Effector memory CD8-positive, alpha-beta T cell (primary cell): Measurements from ENCODE around the gene PAX6.

Source experiments
- ATAC-seq: fragments of 150-1000 bp; cut with Tn5 transposase; replicated peaks from 2 replicates; pipeline ENCODE4 v1.10.0; 2021; ENCODE audit warnings: mild to moderate bottlenecking, moderate library complexity
- DNase-seq, 3 experiments: peaks; one replicate each; pipeline ENCODE4 v3.0.0; 2021
- H3K27ac Mint-ChIP-seq, 2 donors: one replicate each; pipeline ENCODE4 v1.8.0; 2022; ENCODE audit warnings: mild to moderate bottlenecking in 2 of 2, mixed read lengths in 2 of 2, moderate library complexity in 2 of 2
- H3K27me3 Mint-ChIP-seq, 2 donors: one replicate each; pipeline ENCODE4 v1.8.0; 2022; ENCODE audit warnings: mixed read lengths in 2 of 2
- H3K36me3 Mint-ChIP-seq: one replicate; pipeline ENCODE4 v1.8.0; 2022; ENCODE audit warnings: mild to moderate bottlenecking, moderate library complexity, mixed read lengths; ENCODE audit not compliant: insufficient read depth
- H3K4me1 Mint-ChIP-seq, 2 donors: one replicate each; pipeline ENCODE4 v1.8.0; 2022; ENCODE audit warnings: low read depth in 2 of 2, mixed read lengths in 2 of 2
- H3K4me3 Mint-ChIP-seq, 2 donors: one replicate each; pipeline ENCODE4 v1.8.0; 2022; ENCODE audit warnings: mild to moderate bottlenecking in 2 of 2, mixed read lengths in 2 of 2, moderate library complexity in 2 of 2
- H3K9me3 Mint-ChIP-seq, 2 donors: one replicate each; pipeline ENCODE4 v1.8.0; 2022; ENCODE audit warnings: mixed read lengths in 2 of 2

The PAX6 gene

DNA sequence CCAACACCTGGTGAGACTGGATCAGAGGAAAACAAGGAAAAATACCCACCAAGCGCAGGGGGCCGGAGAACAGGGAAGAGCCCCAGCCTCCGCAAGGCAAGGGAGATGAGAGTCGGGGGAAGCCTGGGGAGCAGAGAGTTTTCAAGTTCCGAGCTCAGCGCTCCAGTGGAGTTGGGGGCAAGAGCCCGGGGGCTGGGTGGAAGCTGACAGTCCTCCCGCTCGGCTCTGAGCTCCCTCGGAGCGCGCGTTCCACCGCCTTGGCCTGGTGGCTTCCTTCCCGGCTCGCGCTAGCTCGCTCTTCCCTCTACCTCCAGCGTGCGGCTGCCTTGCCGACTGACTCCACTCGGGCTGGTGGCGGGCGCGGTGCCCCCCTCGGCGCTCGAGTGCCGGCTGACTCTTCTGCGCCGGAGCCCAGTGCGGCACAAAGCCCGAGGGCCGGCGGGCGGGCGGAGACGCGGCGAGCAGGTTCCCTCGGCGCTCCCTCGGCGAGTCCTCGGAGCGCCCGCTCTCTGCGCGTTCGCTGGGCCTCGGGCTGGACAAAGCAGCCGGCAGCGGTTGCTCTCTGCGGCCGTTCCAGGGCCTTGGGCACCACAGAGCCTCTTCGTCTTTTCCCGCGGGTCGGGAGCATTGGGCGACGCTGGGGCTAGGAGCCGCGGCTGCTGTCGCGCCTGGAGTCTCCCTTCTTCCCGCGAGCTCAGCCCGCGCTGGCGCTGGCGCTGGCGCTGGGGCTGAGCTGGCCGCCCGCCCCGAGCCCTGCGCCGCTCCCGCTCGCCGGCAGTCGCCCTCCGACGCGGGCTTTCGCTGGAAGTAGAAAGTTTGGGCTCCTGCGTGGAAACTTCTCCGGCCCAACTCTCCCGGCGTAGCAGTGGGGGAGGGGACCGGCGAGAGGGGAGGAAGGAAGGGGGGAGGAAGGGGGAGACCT, 1.0 kb downstream of the PAX6 start:
- DNase-seq (no peak), ATAC-seq (no peak)
- peak overlapping the region; percentile 77 to 88 for H3K4me3 Mint-ChIP-seq
- H3K27ac Mint-ChIP-seq, result no peak overlapping the region
- H3K27me3 Mint-ChIP-seq, result peaks cover 67 to 89% of the 10 kb centered on the region in 2 donors
- H3K9me3 Mint-ChIP-seq, result no peaks in the 10 kb centered on the region
- peaks cover 32 to 35% of the 10 kb centered on the region in 2 donors for H3K4me1 Mint-ChIP-seq
- peaks cover 18% of the 10 kb centered on the region for H3K36me3 Mint-ChIP-seq

DNA sequence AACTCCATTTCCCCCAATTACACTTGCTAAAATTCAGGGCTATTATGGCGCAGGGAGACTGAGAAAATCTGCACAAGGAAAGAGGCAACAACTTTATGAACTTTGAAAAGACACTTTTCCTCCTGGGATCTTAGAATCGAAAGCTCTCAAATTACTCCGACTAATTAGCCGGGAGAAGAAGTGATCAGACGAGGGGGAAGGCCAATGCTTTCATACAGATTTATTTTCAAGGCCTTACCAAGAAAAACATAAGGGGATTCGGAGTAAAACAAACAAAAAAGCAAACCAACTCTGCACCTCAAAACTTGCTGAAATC, 1.6 kb downstream of the PAX6 start:
- H3K4me3 Mint-ChIP-seq, result peak overlapping the region; percentile 75 to 88
- peaks cover 16% of the 10 kb centered on the region for H3K36me3 Mint-ChIP-seq
- no peaks in the 10 kb centered on the region for H3K9me3 Mint-ChIP-seq
- no peak for DNase-seq
- H3K27ac Mint-ChIP-seq, result no peak overlapping the region
- H3K4me1 Mint-ChIP-seq, result peaks cover 30 to 34% of the 10 kb centered on the region in 2 donors
- peaks cover 66 to 89% of the 10 kb centered on the region in 2 donors for H3K27me3 Mint-ChIP-seq
- ATAC-seq, result no peak

DNA sequence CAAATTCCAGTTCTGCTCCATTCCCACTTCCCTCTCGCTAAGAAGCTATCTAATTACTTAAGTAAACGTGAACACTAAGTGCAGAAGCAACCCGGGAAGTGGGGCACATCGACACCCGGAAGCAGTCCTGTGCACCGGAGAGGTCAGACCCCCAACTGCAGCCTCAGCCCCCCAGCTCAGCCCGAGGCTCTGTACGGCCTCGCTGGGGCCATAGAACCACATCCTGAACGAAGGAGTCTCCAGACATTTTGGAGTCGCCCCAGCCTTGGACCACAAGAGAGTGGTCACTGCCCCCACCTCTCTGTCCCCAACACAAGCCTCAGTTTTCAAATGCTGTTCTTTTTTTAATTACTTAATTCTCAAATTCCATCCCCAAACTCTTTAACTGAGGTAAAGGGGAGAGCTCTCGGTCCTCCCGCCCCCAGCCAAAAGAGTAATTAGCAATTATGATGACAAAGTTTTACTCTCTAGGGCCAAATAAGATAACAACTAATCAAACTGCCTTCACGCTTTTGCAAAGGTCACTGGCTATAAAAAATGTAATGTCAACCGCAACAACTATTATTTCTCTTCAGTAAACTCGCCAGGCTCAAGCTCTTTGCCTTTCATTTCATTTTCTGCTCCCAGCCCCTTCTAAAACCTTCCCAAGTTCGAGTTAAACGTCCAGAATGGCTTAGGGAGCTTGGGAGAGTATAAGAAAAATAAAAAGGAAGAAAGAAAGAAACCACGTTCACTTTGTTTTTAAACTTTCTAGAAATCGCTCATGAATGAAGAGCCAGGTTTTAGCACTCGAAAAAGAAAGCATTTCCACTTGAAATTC, 2.2 kb downstream of the PAX6 start:
- DNase-seq, result no peak
- H3K9me3 Mint-ChIP-seq, result no peaks in the 10 kb centered on the region
- peaks cover 69 to 89% of the 10 kb centered on the region in 2 donors for H3K27me3 Mint-ChIP-seq
- ATAC-seq, result no peak
- no peak overlapping the region for H3K27ac Mint-ChIP-seq
- H3K36me3 Mint-ChIP-seq, result peaks cover 20% of the 10 kb centered on the region
- peak overlapping the region; percentile 75 to 88 for H3K4me3 Mint-ChIP-seq
- H3K4me1 Mint-ChIP-seq, result peaks cover 36 to 37% of the 10 kb centered on the region in 2 donors

DNA sequence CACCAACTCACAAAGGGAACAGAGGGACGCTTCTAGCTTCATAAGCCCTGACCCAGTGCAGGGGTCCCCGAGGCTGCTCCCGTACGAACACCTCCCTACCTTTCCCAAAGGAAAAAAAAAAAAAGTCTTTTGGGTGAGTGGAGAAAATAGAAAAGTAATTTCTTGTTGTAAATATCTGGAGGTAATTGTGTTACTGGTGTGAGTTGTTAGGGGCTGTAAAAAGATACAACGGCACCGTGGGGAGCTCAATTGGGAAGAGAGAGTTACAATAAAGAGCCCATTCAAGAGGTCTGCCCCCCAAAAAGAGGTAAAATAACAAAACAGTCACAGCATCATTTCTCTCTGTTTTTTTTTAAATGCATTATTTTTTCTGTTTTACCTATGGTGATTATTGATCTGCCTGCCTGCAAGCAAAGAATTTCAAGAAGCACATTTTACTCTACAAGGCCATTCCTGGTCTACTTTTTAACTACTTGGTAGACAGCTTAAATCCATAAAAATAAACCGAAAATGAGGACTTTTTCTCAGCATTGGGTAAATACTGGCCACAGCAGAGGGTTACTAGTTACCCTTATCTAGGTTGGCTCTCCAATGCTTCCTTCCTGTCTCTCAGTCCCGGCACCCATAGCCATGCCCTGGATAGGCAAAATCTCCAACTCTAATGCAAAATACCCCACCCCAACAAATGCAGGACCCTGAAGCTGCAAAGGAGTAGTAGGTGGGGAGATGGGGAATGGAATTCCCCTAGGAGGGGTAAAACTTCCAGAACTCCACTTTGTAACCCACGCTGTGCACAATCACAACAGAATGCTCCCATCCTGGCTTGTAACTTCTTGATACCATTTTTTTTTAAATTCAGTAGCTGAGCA, 3.1 kb downstream of the PAX6 start:
- Mint-ChIP-seq H3K27ac (no peak overlapping the region), H3K36me3 (peaks cover 24% of the 10 kb centered on the region), H3K4me3 (no peak overlapping the region), H3K27me3 (peaks cover 78 to 91% of the 10 kb centered on the region in 2 donors), H3K9me3 (no peaks in the 10 kb centered on the region), H3K4me1 (peaks cover 44 to 45% of the 10 kb centered on the region in 2 donors)
- DNase-seq, result no peak
- no peak for ATAC-seq

DNA sequence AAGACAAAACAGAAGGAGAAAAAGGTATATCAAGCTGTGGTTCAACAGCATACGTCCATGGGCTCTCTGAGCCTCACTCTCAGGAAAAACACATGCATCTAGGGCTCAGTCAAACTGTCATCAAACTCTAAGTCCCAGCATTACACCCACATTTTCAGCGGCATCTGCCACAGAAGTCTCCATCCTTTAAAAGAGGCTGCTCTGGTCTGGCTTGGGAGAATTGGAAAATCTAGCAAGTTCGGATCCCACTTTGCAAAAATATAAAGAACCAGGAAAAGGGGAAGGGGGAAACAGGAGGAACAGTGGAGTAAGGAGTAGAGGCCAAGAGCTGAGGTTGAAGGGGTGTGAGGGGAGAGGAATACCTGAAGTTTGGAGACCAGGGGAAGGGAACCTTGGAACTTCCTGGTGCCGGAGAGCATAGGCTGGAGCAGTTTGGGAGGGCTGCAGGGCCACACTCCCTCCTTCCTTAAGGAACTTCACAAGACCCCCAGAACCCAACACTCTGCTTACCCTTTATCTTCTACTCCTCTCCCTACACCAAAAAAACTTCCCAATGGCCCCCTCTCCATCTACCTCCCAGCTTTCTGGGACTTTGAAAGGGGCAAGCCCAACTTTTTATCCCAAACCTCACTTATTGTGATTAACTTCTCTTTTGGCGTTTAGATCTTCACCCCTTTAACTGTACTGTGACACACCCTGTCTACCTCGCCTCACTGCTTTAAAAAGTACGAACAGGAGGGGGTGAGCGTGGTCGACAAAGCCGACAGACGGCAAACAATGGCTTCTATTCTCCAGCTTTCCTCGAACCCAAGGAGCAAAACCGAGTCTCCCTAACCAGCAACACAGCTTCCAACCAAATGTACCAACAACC, 4.0 kb downstream of the PAX6 start:
- Mint-ChIP-seq H3K27ac (no peak overlapping the region), H3K9me3 (peaks cover 0 to 8% of the 10 kb centered on the region in 2 donors), H3K4me3 (peak overlapping the region in 1 of 2 donors; percentile 35), H3K27me3 (peaks cover 80 to 92% of the 10 kb centered on the region in 2 donors), H3K4me1 (peaks cover 42 to 45% of the 10 kb centered on the region in 2 donors), H3K36me3 (peaks cover 32% of the 10 kb centered on the region)
- DNase-seq (no peak), ATAC-seq (no peak)

DNA sequence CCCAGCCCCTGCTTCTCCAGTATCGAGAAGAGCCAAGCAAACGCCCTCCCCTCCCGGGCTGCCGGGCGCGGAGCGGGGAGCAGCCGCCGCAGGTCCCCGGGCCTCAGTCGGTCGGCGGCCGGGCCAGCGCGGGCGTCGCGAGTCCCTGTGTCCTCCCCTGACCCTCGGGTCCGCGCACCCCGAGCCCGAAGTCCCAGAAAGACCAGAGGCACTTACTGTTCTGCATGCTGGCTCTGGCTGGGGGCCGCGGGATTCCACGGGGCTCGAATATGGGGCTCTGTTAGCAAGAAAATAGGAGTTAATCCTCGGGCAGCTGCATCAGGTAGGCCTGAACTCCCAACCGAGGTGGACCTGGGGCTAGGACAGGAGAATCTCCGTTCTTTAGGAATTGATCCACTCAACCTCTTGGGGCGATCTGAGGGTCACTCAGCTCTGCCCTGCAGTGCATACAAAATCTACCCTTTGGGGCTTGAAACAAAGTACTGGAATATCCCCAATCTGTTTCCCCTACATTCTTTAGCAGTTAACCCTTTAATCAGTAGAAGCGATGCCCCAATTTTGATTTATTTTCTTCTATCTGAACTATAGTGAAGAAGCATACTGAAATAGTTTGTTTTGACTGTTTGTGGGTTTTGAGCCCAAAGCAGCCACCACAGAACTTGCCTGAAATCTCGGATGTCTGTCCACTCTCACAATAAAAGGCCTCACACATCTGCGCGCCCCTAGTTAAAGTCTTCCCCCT, 4.8 kb downstream of the PAX6 start:
- Mint-ChIP-seq H3K27ac (no peak overlapping the region), H3K9me3 (peaks cover 0 to 8% of the 10 kb centered on the region in 2 donors), H3K4me1 (peaks cover 37 to 41% of the 10 kb centered on the region in 2 donors), H3K27me3 (peaks cover 81 to 92% of the 10 kb centered on the region in 2 donors), H3K4me3 (peak overlapping the region in 1 of 2 donors; percentile 35), H3K36me3 (peaks cover 29% of the 10 kb centered on the region)
- DNase-seq (no peak), ATAC-seq (no peak)

DNA sequence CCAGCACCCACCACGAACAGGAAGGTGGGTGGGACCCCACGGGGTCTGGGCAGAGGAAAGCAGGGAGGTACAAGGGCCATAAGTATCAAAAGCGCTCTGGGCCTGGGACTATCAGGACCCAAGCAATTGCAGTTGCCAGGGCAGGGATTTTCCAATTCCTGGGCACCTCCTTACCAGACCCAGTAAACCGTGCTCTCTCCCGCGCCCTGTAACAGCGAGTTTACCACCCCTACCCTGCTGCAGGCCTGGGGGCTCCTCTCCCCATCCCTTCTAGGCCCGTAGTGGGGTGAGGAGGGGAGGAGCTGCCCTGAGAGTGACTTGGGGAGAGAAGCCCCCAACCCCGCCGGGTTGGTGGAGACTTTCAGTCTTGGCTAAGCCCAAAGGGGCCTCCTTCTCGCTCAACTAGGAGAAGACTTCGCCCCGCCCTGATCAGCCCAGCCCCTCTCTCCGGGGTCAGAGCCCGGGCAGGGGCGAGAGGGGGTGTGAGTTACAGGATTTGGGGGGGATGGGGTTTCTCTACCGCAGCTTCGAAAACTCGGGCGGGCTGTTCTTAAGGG, 5.4 kb downstream of the PAX6 start:
- peaks cover 24% of the 10 kb centered on the region for H3K36me3 Mint-ChIP-seq
- H3K4me1 Mint-ChIP-seq, result peaks cover 31 to 35% of the 10 kb centered on the region in 2 donors
- H3K9me3 Mint-ChIP-seq, result peaks cover 0 to 8% of the 10 kb centered on the region in 2 donors
- no peak for ATAC-seq
- no peak for DNase-seq
- H3K27ac Mint-ChIP-seq, result no peak overlapping the region
- peak overlapping the region in 1 of 2 donors; percentile 29 for H3K4me3 Mint-ChIP-seq
- peaks cover 81 to 92% of the 10 kb centered on the region in 2 donors for H3K27me3 Mint-ChIP-seq

DNA sequence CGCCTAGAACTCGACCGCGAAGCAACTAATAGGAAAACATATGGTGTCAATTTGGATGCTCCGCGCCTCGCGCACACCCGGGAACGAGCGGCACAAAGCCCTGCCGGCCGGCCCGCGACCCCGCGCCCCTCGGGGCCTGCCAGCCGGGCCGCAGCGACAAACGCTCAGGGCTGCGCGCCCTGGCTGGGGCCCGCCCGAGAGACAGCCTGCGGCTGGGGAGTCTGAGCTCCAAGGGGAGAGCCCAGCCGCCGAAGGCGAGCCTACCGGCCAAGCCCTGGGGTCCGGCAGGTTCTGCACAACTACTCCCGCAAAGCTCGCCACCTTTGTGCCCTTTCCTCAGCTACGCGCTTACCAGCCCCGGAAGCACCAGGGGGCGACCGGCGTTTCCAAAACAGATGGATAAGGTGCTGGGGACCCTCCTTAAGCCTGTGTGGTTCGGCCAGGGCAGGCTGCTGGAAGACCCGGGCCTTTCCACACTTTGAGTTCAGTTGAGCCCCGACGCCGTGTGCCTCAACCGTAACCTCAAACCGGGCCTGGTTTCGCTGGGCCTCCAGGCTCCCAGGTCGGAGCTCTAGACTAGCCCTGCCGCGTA, 6.0 kb downstream of the PAX6 start:
- peaks cover 84 to 93% of the 10 kb centered on the region in 2 donors for H3K27me3 Mint-ChIP-seq
- ATAC-seq, result no peak
- peak overlapping the region; percentile 39 to 56 for H3K4me3 Mint-ChIP-seq
- DNase-seq, result no peak
- no peak overlapping the region for H3K27ac Mint-ChIP-seq
- H3K9me3 Mint-ChIP-seq, result peaks cover 3 to 8% of the 10 kb centered on the region in 2 donors
- H3K4me1 Mint-ChIP-seq, result peaks cover 29 to 37% of the 10 kb centered on the region in 2 donors
- peaks cover 27% of the 10 kb centered on the region for H3K36me3 Mint-ChIP-seq

DNA sequence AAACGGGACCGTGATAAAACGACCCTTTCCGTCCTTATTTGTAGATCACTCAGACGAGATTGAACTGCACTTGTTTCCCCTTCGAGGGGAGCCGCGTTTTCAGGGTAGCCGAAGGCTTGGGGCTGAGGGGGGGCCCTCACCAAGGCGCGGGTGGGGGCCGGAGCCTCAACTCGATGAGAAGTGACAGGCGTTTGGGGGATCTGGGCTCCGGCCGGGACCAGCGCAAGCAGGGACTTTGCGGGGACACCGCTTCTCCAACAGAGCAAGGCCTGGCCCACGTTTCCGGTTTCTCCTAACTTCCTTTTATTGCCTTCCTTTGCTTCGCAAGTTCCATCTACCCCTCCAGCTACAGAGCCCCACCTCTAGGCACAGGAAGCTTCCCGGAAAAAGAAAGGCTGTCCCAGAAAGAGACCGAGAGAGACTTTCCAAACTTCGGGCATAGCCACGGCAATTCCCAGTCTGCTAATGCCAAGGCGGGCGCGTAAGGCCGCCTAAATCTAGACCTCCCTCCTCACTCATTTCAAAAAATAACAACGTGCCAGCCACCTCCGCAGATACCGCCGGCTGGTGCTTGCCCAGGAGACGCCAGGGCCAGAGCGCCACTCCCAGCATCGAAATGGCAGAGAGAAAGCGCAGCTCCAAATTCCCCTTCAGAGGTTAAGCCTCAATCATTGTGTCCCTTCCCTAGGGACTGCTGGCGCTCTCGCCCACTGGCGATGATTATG, 6.6 kb downstream of the PAX6 start:
- Mint-ChIP-seq H3K36me3 (peaks cover 27% of the 10 kb centered on the region), H3K9me3 (peaks cover 6 to 8% of the 10 kb centered on the region in 2 donors), H3K27me3 (peaks cover 87 to 93% of the 10 kb centered on the region in 2 donors), H3K4me1 (peaks cover 29 to 37% of the 10 kb centered on the region in 2 donors), H3K27ac (no peak overlapping the region), H3K4me3 (peak overlapping the region; percentile 39 to 56)
- ATAC-seq (no peak), DNase-seq (no peak)

DNA sequence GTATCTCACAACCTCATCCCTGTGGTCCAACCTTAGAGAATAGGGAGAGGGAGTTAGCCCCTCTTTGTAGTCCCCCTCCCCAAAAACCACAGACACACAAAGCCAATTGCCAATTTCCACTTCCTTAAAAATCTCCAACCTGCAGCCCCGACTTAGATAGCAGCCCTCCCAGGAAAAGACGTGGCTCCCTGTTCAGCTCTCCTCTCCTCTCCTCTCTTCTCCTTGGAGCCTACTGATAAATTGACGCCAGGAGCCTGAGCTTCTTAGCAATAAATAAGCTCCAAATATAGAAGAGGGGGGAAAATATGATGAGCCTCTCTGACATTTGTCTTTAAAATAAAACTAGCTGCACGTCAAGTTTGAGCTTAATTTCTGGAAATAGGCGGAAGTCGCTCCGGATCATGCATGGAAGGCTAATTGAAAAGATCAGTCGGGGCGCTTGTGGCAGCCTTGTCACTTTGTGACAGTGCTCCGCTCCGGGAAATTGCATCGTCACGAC, 7.3 kb downstream of the PAX6 start:
- DNase-seq, result no peak

More for the DNA sequence above, 7.3 kb downstream of the PAX6 start:
- Mint-ChIP-seq H3K27me3 (peaks cover 87 to 93% of the 10 kb centered on the region in 2 donors), H3K4me3 (peak overlapping the region; percentile 39 to 56), H3K9me3 (peaks cover 6 to 8% of the 10 kb centered on the region in 2 donors), H3K36me3 (peaks cover 25% of the 10 kb centered on the region), H3K27ac (no peak overlapping the region), H3K4me1 (peaks cover 24 to 34% of the 10 kb centered on the region in 2 donors)
- ATAC-seq, result no peak
